GM18858 (cell line): ENCODE measurements around the gene OLIG1.

Experiments
- ATAC-seq: cut with Tn5 transposase; IDR thresholded peaks from one replicate; pipeline ENCODE4 v1.9.1; 2021; ENCODE audit not compliant: unreplicated experiment

OLIG1 gene

GRCh38 chr21:33089395-33090119 lies 19.6 kb downstream of the OLIG1 start:
- ATAC-seq, result no peak

- ATAC-seq, result no peak
Observed at GRCh38 chr21:33096426-33096825, 26.5 kb downstream of the OLIG1 start.

GRCh38 chr21:33099131-33099530 lies 29.2 kb downstream of the OLIG1 start:
- ATAC-seq, result no peak

DNA sequence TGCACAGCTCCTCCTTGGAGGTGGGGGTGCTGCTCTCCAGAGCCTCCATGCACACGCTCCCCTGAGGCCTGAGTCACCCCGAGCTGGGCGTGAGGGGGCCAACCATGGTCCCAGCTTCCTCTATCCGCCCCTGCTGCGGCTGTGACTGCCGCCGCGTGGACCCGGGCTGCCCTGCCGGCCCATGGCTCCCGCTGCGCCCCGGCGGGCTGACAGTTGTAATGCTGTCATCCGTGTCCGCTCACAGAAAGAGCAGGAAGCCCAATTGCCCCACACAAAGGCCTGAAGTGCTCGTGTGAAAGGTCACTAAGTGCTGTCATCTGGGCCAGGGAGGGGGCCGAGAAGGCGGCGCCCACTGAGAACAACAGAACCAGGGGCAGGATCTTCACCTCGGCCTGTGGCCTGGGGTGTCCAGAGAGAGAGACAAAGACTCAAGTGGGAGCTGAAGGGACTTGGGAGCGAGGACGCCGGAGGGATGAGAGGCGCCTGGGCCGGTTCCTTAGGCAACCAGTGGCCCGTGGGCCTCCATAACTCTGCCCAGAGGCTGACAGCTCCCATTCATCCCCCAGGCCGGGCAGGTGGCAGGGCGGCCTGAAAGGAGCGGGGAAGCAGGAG lies 31.5 kb downstream of the OLIG1 start:
- ATAC-seq, result no peak

GRCh38 chr21:33105088-33105487 lies 35.1 kb downstream of the OLIG1 start:
- no peak for ATAC-seq

- ATAC-seq, result no peak
Observed at GRCh38 chr21:33108228-33108627, 38.3 kb downstream of the OLIG1 start.

DNA sequence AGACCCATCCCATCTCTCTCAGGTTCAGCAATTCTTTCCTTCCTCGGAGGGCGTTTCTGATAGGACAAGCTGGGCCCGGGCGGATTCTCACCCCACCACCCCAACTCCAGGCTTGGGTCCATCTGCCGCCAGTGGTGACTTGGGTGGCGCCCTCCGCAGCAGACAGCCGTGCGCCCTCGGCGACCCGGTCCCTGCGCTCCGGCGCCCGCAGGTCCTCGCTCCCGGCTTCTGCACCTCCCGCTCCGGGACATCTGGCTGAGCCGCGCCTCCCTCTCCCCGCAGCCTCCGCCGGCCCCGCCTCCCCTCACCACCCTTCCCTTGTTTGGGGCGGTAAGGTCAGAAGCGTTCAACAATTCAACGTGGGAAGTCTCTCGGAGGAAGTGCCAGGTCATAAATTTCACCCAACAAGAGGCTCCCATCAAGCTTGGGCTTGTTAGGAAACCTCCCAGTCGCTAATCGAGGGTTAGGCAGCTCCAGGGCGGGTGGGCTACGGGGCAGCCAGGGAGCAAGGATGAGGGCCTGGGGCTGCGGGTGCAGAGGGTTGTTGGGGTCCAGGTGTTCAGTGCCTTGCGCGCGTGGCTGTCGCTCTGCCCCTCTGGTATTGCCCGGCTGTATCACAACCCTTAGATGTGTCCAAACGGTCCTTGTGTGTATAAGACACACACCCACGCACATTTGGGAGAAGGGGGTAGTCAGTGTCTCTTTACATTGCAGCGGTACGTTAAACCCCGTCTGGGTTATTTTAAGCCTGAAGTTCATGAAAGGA lies 39.8 kb downstream of the OLIG1 start:
- ATAC-seq, result no peak

GRCh38 chr21:33110340-33110715 lies 40.4 kb downstream of the OLIG1 start:
- no peak for ATAC-seq

DNA sequence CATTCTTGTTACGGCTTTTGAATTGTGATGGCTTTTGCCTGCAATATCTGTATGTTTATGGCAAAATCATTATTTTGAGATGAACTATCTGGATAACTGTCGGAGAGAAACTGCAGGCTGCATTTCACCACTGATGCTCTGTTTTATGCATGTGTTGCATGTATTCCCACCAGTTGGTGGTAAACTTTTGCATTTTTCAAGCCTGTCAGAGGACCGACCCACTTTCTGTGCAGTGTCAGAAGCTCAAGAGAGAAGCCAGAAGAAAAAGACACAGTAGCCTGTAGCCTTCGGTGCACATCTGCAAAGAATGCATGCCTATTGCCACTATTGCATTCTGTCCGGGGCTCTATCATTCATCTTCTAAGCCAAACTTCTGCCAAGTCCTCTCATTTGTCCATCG lies 41.6 kb downstream of the OLIG1 start:
- no peak for ATAC-seq

GRCh38 chr21:33112151-33112550 lies 42.2 kb downstream of the OLIG1 start:
- no peak for ATAC-seq

GRCh38 chr21:33112681-33113080 lies 42.7 kb downstream of the OLIG1 start:
- ATAC-seq, result no peak

- no peak for ATAC-seq
Observed at GRCh38 chr21:33113131-33113530, 43.2 kb downstream of the OLIG1 start.

DNA sequence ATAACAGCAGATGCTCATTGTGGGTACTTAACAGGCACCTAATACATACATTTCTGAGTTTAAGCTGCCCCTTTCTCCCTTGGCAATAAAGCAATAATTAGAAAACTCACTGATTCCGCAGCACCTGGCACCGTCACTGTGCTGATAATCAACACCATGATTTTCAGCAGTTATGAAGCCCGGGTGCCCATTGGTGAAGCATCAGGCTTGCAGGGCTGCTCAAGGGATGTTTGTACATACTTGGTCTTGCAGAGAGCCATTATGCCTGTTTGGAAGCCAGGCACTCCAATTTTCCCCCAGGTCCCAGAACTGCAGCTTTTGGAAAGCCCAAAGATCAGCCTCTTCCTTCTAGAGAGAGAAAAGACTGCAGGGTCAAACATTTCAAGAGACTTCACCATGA lies 44.3 kb downstream of the OLIG1 start:
- no peak for ATAC-seq

GRCh38 chr21:33115631-33116510 lies 45.9 kb downstream of the OLIG1 start:
- ATAC-seq, result no peak

DNA sequence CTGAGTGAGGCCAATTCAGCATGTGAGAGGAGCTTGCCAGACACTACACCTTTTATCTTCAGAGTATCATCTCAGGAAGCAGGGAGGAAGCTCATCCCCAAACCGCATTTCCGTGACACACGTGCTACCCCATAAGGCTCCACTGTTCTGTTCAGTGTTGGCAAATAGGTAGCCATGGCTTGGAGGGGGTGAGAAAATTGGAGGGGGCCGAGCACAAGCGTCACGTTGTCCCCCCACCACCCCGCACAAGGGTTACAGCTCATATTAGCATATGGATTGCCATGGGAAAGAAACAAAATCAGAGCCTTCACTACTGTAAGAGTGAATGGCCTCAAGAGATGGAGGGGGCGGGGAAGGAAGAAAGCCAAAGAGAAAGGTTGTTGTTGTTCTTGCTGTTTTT lies 46.7 kb downstream of the OLIG1 start:
- ATAC-seq, result no peak

DNA sequence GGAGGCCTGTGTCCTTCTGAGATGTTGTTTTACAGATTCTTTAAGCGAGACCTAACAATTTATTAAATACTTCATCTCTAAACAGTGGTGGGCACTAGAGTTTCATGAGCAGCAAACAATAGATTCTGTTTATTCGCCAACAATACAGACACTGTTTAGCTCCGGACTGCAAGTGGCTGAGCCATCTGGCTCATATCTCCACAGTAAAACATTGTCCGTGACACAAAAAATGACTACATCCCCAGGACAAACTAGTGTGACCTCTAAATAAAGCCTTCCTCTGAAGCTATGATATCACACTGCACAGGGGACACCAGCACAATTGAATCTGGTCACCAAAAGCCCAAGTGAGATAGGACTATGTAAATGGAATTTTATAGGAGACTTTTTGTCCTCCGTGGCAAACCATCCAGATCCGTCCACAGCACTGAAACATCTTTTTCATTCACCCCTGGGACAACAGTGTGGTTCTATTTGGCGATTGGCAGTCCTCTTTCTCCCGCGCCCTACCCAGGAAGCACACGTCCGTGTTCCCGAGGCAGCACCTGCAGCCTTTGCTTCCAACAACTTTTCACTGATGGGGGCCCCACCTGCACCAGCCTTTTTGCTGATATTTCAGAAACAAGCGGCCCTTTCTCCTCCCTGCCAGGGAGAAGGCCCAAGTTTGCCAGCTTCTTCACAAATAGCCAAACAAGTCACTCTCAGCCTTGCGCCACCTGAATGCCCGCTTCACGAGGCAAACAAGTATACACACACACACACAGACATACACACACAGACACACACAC lies 47.4 kb downstream of the OLIG1 start:
- ATAC-seq, result no peak
